ENCODE measurements around the gene CYFIP2.

CYFIP2 gene

GRCh38 chr5:157280927-157281326 is 15.0 kb downstream of the CYFIP2 start:
- Histone ChIP-seq H3K36me3 (ENCODE audit: control insufficient read depth, insufficient read depth, low read length) (no peaks in the 10 kb centered on the region), H3K4me2 (ENCODE audit: low read length) (no peak overlapping the region), H3K9me3 (ENCODE audit: control insufficient read depth, low read length) (no peaks in the 10 kb centered on the region), H3K27me3 (ENCODE audit: control insufficient read depth, insufficient read depth, low read length) (no peaks in the 10 kb centered on the region), H3K4me3 (ENCODE audit: low read depth, low read length) (no peak overlapping the region), H3K9ac (no peak overlapping the region), H2AFZ (no peak overlapping the region), H3K4me1 (peaks cover 39% of the 10 kb centered on the region), H3K27ac (no peak overlapping the region), H3K79me2 (peaks cover 38% of the 10 kb centered on the region)
- no peak for TF ChIP-seq CTCF (IDR thresholded peaks at IDR 0.05)

- H3K36me3 ChIP-seq (ENCODE audit: control insufficient read depth, insufficient read depth, low read length): no peaks in the 10 kb centered on the region
- no peaks in the 10 kb centered on the region for H3K27me3 ChIP-seq (ENCODE audit: control insufficient read depth, insufficient read depth, low read length)
- no peak overlapping the region for H3K27ac ChIP-seq
- no peaks in the 10 kb centered on the region for H3K9me3 ChIP-seq (ENCODE audit: control insufficient read depth, low read length)
- no peak overlapping the region for H3K4me2 ChIP-seq (ENCODE audit: low read length)
- H2AFZ ChIP-seq: no peak overlapping the region
- TF ChIP-seq CTCF (IDR thresholded peaks at IDR 0.05): no peak
- H3K4me3 ChIP-seq (ENCODE audit: low read depth, low read length): no peak overlapping the region
- H3K9ac ChIP-seq: no peak overlapping the region
- H3K4me1 ChIP-seq: peaks cover 34% of the 10 kb centered on the region
- peaks cover 26% of the 10 kb centered on the region for H3K79me2 ChIP-seq
These were observed 16.2 kb downstream of the CYFIP2 start for GRCh38 chr5:157282150-157282549.

GRCh38 chr5:157283434-157283833 is 17.5 kb downstream of the CYFIP2 start:
- Histone ChIP-seq H2AFZ (no peak overlapping the region), H3K9me3 (ENCODE audit: control insufficient read depth, low read length) (no peaks in the 10 kb centered on the region), H3K4me2 (ENCODE audit: low read length) (no peak overlapping the region), H3K4me3 (ENCODE audit: low read depth, low read length) (no peak overlapping the region), H3K9ac (no peak overlapping the region), H3K36me3 (ENCODE audit: control insufficient read depth, insufficient read depth, low read length) (no peaks in the 10 kb centered on the region), H3K79me2 (peaks cover 20% of the 10 kb centered on the region), H3K4me1 (peaks cover 36% of the 10 kb centered on the region), H3K27me3 (ENCODE audit: control insufficient read depth, insufficient read depth, low read length) (no peaks in the 10 kb centered on the region), H3K27ac (no peak overlapping the region)
- TF ChIP-seq CTCF (IDR thresholded peaks at IDR 0.05): no peak

GRCh38 chr5:157284458-157285212 is 18.7 kb downstream of the CYFIP2 start:
- H3K4me2 ChIP-seq (ENCODE audit: low read length): no peak overlapping the region
- no peaks in the 10 kb centered on the region for H3K27me3 ChIP-seq (ENCODE audit: control insufficient read depth, insufficient read depth, low read length)
- no peak overlapping the region for H3K4me3 ChIP-seq (ENCODE audit: low read depth, low read length)
- no peaks in the 10 kb centered on the region for H3K9me3 ChIP-seq (ENCODE audit: control insufficient read depth, low read length)
- no peak overlapping the region for H3K9ac ChIP-seq
- H3K4me1 ChIP-seq: peaks cover 44% of the 10 kb centered on the region
- no peaks in the 10 kb centered on the region for H3K36me3 ChIP-seq (ENCODE audit: control insufficient read depth, insufficient read depth, low read length)
- TF ChIP-seq CTCF (IDR thresholded peaks at IDR 0.05): no peak
- H2AFZ ChIP-seq: no peak overlapping the region
- peaks cover 15% of the 10 kb centered on the region for H3K79me2 ChIP-seq
- peak overlapping the region; percentile 45 for H3K27ac ChIP-seq
